ENCODE results near the gene SMARCD3. TPM values are rescaled to one million over a fixed set of nuclear protein-coding genes. Genes with fewer than 3 reads are reported as not detected.

Gene SMARCD3
- total RNA-seq, 1 experiment from 2014 or later = 27.8 TPM

GRCh38 chr7:151228024-151228866 is 20.2 kb downstream of the SMARCD3 start:
- intact Hi-C loops (cut with micrococcal nuclease; ENCODE audit: unreplicated experiment) = no loop called here
- H3K9me3 ChIP-seq (ENCODE audit: control insufficient read depth, insufficient read depth, low read depth, low read length) = no peaks in the 10 kb centered on the region
- H3K27me3 ChIP-seq (ENCODE audit: control insufficient read depth, insufficient read depth, low read length) = no peaks in the 10 kb centered on the region
- H3K4me3 ChIP-seq (ENCODE audit: low read depth in 2 of 2, low read length in 2 of 2) = peak overlapping the region; percentile 88 to 89
- TF ChIP-seq REST (IDR thresholded peaks at IDR 0.05; ENCODE audit: insufficient read depth in 1 of 2, low read depth in 2 of 2, low read length in 1 of 2) = no peak
- TF ChIP-seq CTCF (IDR thresholded peaks at IDR 0.05) = no peak
- POLR2A ChIA-PET = no interaction called here
- peaks cover 21% of the 10 kb centered on the region for H3K4me1 ChIP-seq (ENCODE audit: control insufficient read depth, insufficient read depth, low read length)
- peak overlapping the region; percentile 89 for H3K27ac ChIP-seq (ENCODE audit: low read length)
- peaks cover 11% of the 10 kb centered on the region; the same call in 1 of the 2 replicates for H3K36me3 ChIP-seq (ENCODE audit: control insufficient read depth, insufficient read depth, low read length)
- BruUV-seq (replicated peaks) = no TSS peak
- DNase-seq (ENCODE audit: low read depth, low spot score) = no peak
- CTCF ChIA-PET = interaction anchor here (0.7 kb wide), 1 partner anchor 18 kb away, joined by 4 read pairs; no protein-coding TSS in a partner anchor
- no peak for ATAC-seq
- in situ Hi-C loops (cut with HindIII; ENCODE audit: low pct_unique_long_range_greater_than_20kb, low sequenced_read_pairs) = no loop called here

- in situ Hi-C loops (cut with HindIII; ENCODE audit: low pct_unique_long_range_greater_than_20kb, low sequenced_read_pairs) = no loop called here
- CTCF ChIA-PET = interaction anchor here (0.6 to 1.2 kb wide), 6 partner anchors 17 to 170 kb away, joined by 4 to 6 read pairs (median 4); no protein-coding TSS in a partner anchor
- peak; percentile 53; the same call in 1 of the 2 replicates for TF ChIP-seq POLR2AphosphoS5 (IDR thresholded peaks at IDR 0.05; ENCODE audit: low read depth, low read length)
- peak; percentile 35; the same call in 1 of the 2 replicates for TF ChIP-seq TCF7L2 (IDR thresholded peaks at IDR 0.05; ENCODE audit: low read depth, low read length)
- no peak for TF ChIP-seq CTCF (IDR thresholded peaks at IDR 0.05)
Observed at GRCh38 chr7:151226875-151227782, 21.4 kb downstream of the SMARCD3 start, which contains the start of gene ABCF2. Gene ABCF2, minus strand, starts transcription at chr7:151227205. Its CDS starts 747 bp downstream, at chr7:151226458.

More at GRCh38 chr7:151226875-151227782, 21.4 kb downstream of the SMARCD3 start, which contains the start of gene ABCF2:
- Histone ChIP-seq H3K4me3 (ENCODE audit: low read depth in 2 of 2, low read length in 2 of 2) (peak within 1 kb of the TSS; percentile 88 to 89), H3K36me3 (ENCODE audit: control insufficient read depth, insufficient read depth, low read length) (peaks cover 16% of the 10 kb centered on the region; the same call in 1 of the 2 replicates), H3K9me3 (ENCODE audit: control insufficient read depth, insufficient read depth, low read depth, low read length) (no peaks in the 10 kb centered on the region), H3K4me1 (ENCODE audit: control insufficient read depth, insufficient read depth, low read length) (peaks cover 19% of the 10 kb centered on the region), H3K27ac (ENCODE audit: low read length) (peak within 1 kb of the TSS; percentile 89), H3K27me3 (ENCODE audit: control insufficient read depth, insufficient read depth, low read length) (no peaks in the 10 kb centered on the region)
- DNase-seq (ENCODE audit: low read depth, low spot score) (peak; percentile 98), ATAC-seq (peak; percentile 100)
- POLR2A ChIA-PET = interaction anchor here (0.5 to 0.7 kb wide), 4 partner anchors 13 to 185 kb away, joined by 3 to 5 read pairs (median 3); no protein-coding TSS in a partner anchor
- intact Hi-C loops (cut with micrococcal nuclease; ENCODE audit: unreplicated experiment) = no loop called here
- BruUV-seq (replicated peaks) = no TSS peak

Measured in Panc1 (cell line).